Measurements from ENCODE around the gene KDF1. TPM values are rescaled to one million over a fixed set of nuclear protein-coding genes. Genes with fewer than 3 reads are reported as not detected.

KDF1 gene
- total and polyA plus RNA-seq, 2 donors (not counting 1 experiment from before 2014, with no cell fraction given), result not detected

- H3K27ac ChIP-seq (ENCODE audit: insufficient read depth, low read length), result no peak overlapping the region
- peaks cover 7% of the 10 kb centered on the region for H3K4me1 ChIP-seq (ENCODE audit: control insufficient read depth, extremely low read depth, insufficient read depth, low read length)
- TF ChIP-seq EZH2 (IDR thresholded peaks at IDR 0.05; ENCODE audit: low read length, missing control alignments), result no peak
- TF ChIP-seq, protein P1, sequence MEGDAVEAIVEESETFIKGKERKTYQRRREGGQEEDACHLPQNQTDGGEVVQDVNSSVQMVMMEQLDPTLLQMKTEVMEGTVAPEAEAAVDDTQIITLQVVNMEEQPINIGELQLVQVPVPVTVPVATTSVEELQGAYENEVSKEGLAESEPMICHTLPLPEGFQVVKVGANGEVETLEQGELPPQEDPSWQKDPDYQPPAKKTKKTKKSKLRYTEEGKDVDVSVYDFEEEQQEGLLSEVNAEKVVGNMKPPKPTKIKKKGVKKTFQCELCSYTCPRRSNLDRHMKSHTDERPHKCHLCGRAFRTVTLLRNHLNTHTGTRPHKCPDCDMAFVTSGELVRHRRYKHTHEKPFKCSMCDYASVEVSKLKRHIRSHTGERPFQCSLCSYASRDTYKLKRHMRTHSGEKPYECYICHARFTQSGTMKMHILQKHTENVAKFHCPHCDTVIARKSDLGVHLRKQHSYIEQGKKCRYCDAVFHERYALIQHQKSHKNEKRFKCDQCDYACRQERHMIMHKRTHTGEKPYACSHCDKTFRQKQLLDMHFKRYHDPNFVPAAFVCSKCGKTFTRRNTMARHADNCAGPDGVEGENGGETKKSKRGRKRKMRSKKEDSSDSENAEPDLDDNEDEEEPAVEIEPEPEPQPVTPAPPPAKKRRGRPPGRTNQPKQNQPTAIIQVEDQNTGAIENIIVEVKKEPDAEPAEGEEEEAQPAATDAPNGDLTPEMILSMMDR (conservative IDR thresholded peaks at IDR 0.05 in 1 of 2, IDR thresholded peaks at IDR 0.05 in 1 of 2; ENCODE audit: low read depth in 1 of 2, low read length in 2 of 2), result no peak
- DNase-seq (ENCODE audit: low read depth in 2 of 2), result no peak
- H3K79me2 ChIP-seq (ENCODE audit: control insufficient read depth, insufficient read depth, low read length), result no peaks in the 10 kb centered on the region
- no peaks in the 10 kb centered on the region for H4K20me1 ChIP-seq (ENCODE audit: control insufficient read depth, extremely low read depth, insufficient read depth, low read length)
- peaks cover 8% of the 10 kb centered on the region for H3K27me3 ChIP-seq (ENCODE audit: control insufficient read depth, insufficient read depth, low read length)
- H3K4me2 ChIP-seq (ENCODE audit: extremely low read depth, insufficient read depth, low read length), result no peak overlapping the region
- no peaks in the 10 kb centered on the region for H3K9me3 ChIP-seq (ENCODE audit: control insufficient read depth, insufficient read depth, low read depth, low read length)
- H3K36me3 ChIP-seq (ENCODE audit: control insufficient read depth, insufficient read depth, low read length), result no peaks in the 10 kb centered on the region
- no peak overlapping the region for H3K4me3 ChIP-seq (replicated peaks in 1 of 4; ENCODE audit: control extremely low read depth in 1 of 4, insufficient read depth in 1 of 4, low read depth in 3 of 4, low read length in 4 of 4)
- H2AFZ ChIP-seq (ENCODE audit: low read length), result no peak overlapping the region
- H3K9ac ChIP-seq (ENCODE audit: insufficient read depth, low read length), result no peak overlapping the region
Observed at GRCh38 chr1:26965628-26966027, 5.4 kb upstream of the KDF1 start.

- peaks cover 7% of the 10 kb centered on the region for H3K27me3 ChIP-seq (ENCODE audit: control insufficient read depth, insufficient read depth, low read length)
- no peaks in the 10 kb centered on the region for H3K79me2 ChIP-seq (ENCODE audit: control insufficient read depth, insufficient read depth, low read length)
- H3K9me3 ChIP-seq (ENCODE audit: control insufficient read depth, insufficient read depth, low read depth, low read length), result no peaks in the 10 kb centered on the region
- H3K36me3 ChIP-seq (ENCODE audit: control insufficient read depth, insufficient read depth, low read length), result no peaks in the 10 kb centered on the region
- peaks cover 7% of the 10 kb centered on the region for H3K4me1 ChIP-seq (ENCODE audit: control insufficient read depth, extremely low read depth, insufficient read depth, low read length)
- no peak overlapping the region for H3K4me2 ChIP-seq (ENCODE audit: extremely low read depth, insufficient read depth, low read length)
- H2AFZ ChIP-seq (ENCODE audit: low read length), result no peak overlapping the region
- no peak overlapping the region for H3K27ac ChIP-seq (ENCODE audit: insufficient read depth, low read length)
- no peak for DNase-seq (ENCODE audit: low read depth in 2 of 2)
- H3K9ac ChIP-seq (ENCODE audit: insufficient read depth, low read length), result no peak overlapping the region
- TF ChIP-seq EZH2 (IDR thresholded peaks at IDR 0.05; ENCODE audit: low read length, missing control alignments), result no peak
- H3K4me3 ChIP-seq (replicated peaks in 1 of 4; ENCODE audit: control extremely low read depth in 1 of 4, insufficient read depth in 1 of 4, low read depth in 3 of 4, low read length in 4 of 4), result no peak overlapping the region
- no peaks in the 10 kb centered on the region for H4K20me1 ChIP-seq (ENCODE audit: control insufficient read depth, extremely low read depth, insufficient read depth, low read length)
Observed at GRCh38 chr1:26965213-26965612, 4.9 kb upstream of the KDF1 start.

DNA sequence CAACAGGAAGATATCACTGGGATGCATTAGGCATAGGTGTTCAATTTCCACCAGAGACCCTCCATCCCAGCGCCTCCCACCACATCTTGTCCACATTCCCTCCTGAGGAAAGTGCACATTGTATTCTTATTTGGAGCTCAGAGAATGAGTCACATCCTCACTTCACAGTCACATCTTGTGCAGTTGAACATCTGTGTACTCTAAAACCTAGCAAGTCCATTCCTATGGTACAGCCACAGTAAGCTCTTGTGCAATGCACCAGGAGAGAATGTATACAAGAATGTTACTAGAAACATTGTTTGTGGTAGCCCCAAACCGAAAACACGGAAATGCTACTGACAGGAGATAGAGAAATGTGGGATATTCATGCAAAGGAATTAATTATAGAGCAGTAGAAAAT is 1.6 kb upstream of the KDF1 start:
- TF ChIP-seq EZH2 (IDR thresholded peaks at IDR 0.05; ENCODE audit: low read length, missing control alignments), result no peak
- TF ChIP-seq, protein P1 (conservative IDR thresholded peaks at IDR 0.05 in 1 of 2, IDR thresholded peaks at IDR 0.05 in 1 of 2; ENCODE audit: low read depth in 1 of 2, low read length in 2 of 2), result no peak
- Histone ChIP-seq H3K36me3 (ENCODE audit: control insufficient read depth, insufficient read depth, low read length) (no peaks in the 10 kb centered on the region), H3K4me3 (replicated peaks in 1 of 4; ENCODE audit: control extremely low read depth in 1 of 4, insufficient read depth in 1 of 4, low read depth in 3 of 4, low read length in 4 of 4) (no peak overlapping the region), H3K9ac (ENCODE audit: insufficient read depth, low read length) (no peak overlapping the region), H3K4me2 (ENCODE audit: extremely low read depth, insufficient read depth, low read length) (no peak overlapping the region), H3K27me3 (ENCODE audit: control insufficient read depth, insufficient read depth, low read length) (peaks cover 23% of the 10 kb centered on the region), H3K9me3 (ENCODE audit: control insufficient read depth, insufficient read depth, low read depth, low read length) (no peaks in the 10 kb centered on the region), H3K4me1 (ENCODE audit: control insufficient read depth, extremely low read depth, insufficient read depth, low read length) (peaks cover 7% of the 10 kb centered on the region), H4K20me1 (ENCODE audit: control insufficient read depth, extremely low read depth, insufficient read depth, low read length) (no peaks in the 10 kb centered on the region), H3K27ac (ENCODE audit: insufficient read depth, low read length) (no peak overlapping the region), H2AFZ (ENCODE audit: low read length) (no peak overlapping the region), H3K79me2 (ENCODE audit: control insufficient read depth, insufficient read depth, low read length) (no peaks in the 10 kb centered on the region)
- peak; percentile 87 to 98 for DNase-seq (ENCODE audit: low read depth in 2 of 2)

Data from fibroblast of lung (primary cell).